Effector memory CD8-positive, alpha-beta T cell (primary cell): ENCODE results near the gene HESX1.

ENCODE experiments used
- ATAC-seq: fragments of 150-1000 bp; cut with Tn5 transposase; replicated peaks from 2 replicates; pipeline ENCODE4 v1.10.0; 2021; ENCODE audit warnings: mild to moderate bottlenecking, moderate library complexity
- DNase-seq, 3 experiments: peaks; one replicate each; pipeline ENCODE4 v3.0.0; 2021
- H3K27ac Mint-ChIP-seq, 2 donors: one replicate each; pipeline ENCODE4 v1.8.0; 2022; ENCODE audit warnings: mild to moderate bottlenecking in 2 of 2, mixed read lengths in 2 of 2, moderate library complexity in 2 of 2
- H3K27me3 Mint-ChIP-seq, 2 donors: one replicate each; pipeline ENCODE4 v1.8.0; 2022; ENCODE audit warnings: mixed read lengths in 2 of 2
- H3K36me3 Mint-ChIP-seq: one replicate; pipeline ENCODE4 v1.8.0; 2022; ENCODE audit warnings: mild to moderate bottlenecking, moderate library complexity, mixed read lengths; ENCODE audit not compliant: insufficient read depth
- H3K4me1 Mint-ChIP-seq, 2 donors: one replicate each; pipeline ENCODE4 v1.8.0; 2022; ENCODE audit warnings: low read depth in 2 of 2, mixed read lengths in 2 of 2
- H3K4me3 Mint-ChIP-seq, 2 donors: one replicate each; pipeline ENCODE4 v1.8.0; 2022; ENCODE audit warnings: mild to moderate bottlenecking in 2 of 2, mixed read lengths in 2 of 2, moderate library complexity in 2 of 2
- H3K9me3 Mint-ChIP-seq, 2 donors: one replicate each; pipeline ENCODE4 v1.8.0; 2022; ENCODE audit warnings: mixed read lengths in 2 of 2

HESX1 gene

GRCh38 chr3:57192028-57192427 is 7.8 kb downstream of the HESX1 start:
- Mint-ChIP-seq H3K4me1 (peaks cover under 1 to 2% of the 10 kb centered on the region in 2 donors), H3K36me3 (peaks cover 4% of the 10 kb centered on the region), H3K27ac (no peak overlapping the region), H3K9me3 (no peaks in the 10 kb centered on the region), H3K27me3 (peaks cover 36 to 41% of the 10 kb centered on the region in 2 donors), H3K4me3 (no peak overlapping the region)
- DNase-seq (no peak), ATAC-seq (no peak)

- ATAC-seq (no peak), DNase-seq (no peak)
- Mint-ChIP-seq H3K27me3 (peaks cover 31 to 38% of the 10 kb centered on the region in 2 donors), H3K4me3 (no peak overlapping the region), H3K36me3 (no peaks in the 10 kb centered on the region), H3K27ac (no peak overlapping the region), H3K4me1 (no peaks in the 10 kb centered on the region), H3K9me3 (no peaks in the 10 kb centered on the region)
These were observed 15.3 kb downstream of the HESX1 start for GRCh38 chr3:57184526-57184925.

GRCh38 chr3:57179580-57180410 is 20.0 kb downstream of the HESX1 start:
- H3K27me3 Mint-ChIP-seq = peaks cover 34 to 51% of the 10 kb centered on the region in 2 donors
- no peaks in the 10 kb centered on the region for H3K9me3 Mint-ChIP-seq
- no peak overlapping the region for H3K4me3 Mint-ChIP-seq
- H3K36me3 Mint-ChIP-seq = no peaks in the 10 kb centered on the region
- no peak for DNase-seq
- H3K4me1 Mint-ChIP-seq = no peaks in the 10 kb centered on the region
- H3K27ac Mint-ChIP-seq = no peak overlapping the region
- no peak for ATAC-seq

- H3K27ac Mint-ChIP-seq = no peak overlapping the region
- peaks cover 40 to 67% of the 10 kb centered on the region in 2 donors for H3K27me3 Mint-ChIP-seq
- ATAC-seq (no peak), DNase-seq (no peak)
- H3K36me3 Mint-ChIP-seq = no peaks in the 10 kb centered on the region
- no peaks in the 10 kb centered on the region for H3K9me3 Mint-ChIP-seq
- no peaks in the 10 kb centered on the region for H3K4me1 Mint-ChIP-seq
- H3K4me3 Mint-ChIP-seq = no peak overlapping the region
These were observed 23.7 kb downstream of the HESX1 start for GRCh38 chr3:57176045-57176444.

GRCh38 chr3:57173687-57174086 is 26.1 kb downstream of the HESX1 start:
- no peak for ATAC-seq

GRCh38 chr3:57170946-57171345 is 28.8 kb downstream of the HESX1 start:
- Mint-ChIP-seq H3K4me3 (no peak overlapping the region), H3K36me3 (no peaks in the 10 kb centered on the region), H3K27ac (no peak overlapping the region), H3K4me1 (peaks cover 4 to 5% of the 10 kb centered on the region in 2 donors), H3K27me3 (peaks cover 59 to 83% of the 10 kb centered on the region in 2 donors), H3K9me3 (no peaks in the 10 kb centered on the region)
- no peak for DNase-seq
- ATAC-seq = no peak

More at GRCh38 chr3:57173687-57174086, 26.1 kb downstream of the HESX1 start:
- DNase-seq = no peak
- Mint-ChIP-seq H3K36me3 (no peaks in the 10 kb centered on the region), H3K27ac (no peak overlapping the region), H3K4me1 (peaks cover 4 to 5% of the 10 kb centered on the region in 2 donors), H3K27me3 (peaks cover 39 to 78% of the 10 kb centered on the region in 2 donors), H3K9me3 (no peaks in the 10 kb centered on the region), H3K4me3 (no peak overlapping the region)

- Mint-ChIP-seq H3K4me3 (peak overlapping the region; percentile 54 to 67), H3K27me3 (peaks cover 66 to 85% of the 10 kb centered on the region in 2 donors), H3K9me3 (no peaks in the 10 kb centered on the region), H3K27ac (no peak overlapping the region), H3K4me1 (peaks cover 5 to 8% of the 10 kb centered on the region in 2 donors), H3K36me3 (no peaks in the 10 kb centered on the region)
- DNase-seq (peak; percentile 35 to 43 (median 42)), ATAC-seq (peak; percentile 83)
These were observed 29.7 kb downstream of the HESX1 start for GRCh38 chr3:57169872-57170623.

GRCh38 chr3:57169108-57169507 is 30.7 kb downstream of the HESX1 start:
- no peaks in the 10 kb centered on the region for H3K36me3 Mint-ChIP-seq
- H3K27me3 Mint-ChIP-seq = peaks cover 70 to 86% of the 10 kb centered on the region in 2 donors

GRCh38 chr3:57168151-57168550 is 31.6 kb downstream of the HESX1 start:
- Mint-ChIP-seq H3K27me3 (peaks cover 69 to 91% of the 10 kb centered on the region in 2 donors), H3K9me3 (no peaks in the 10 kb centered on the region), H3K27ac (no peak overlapping the region), H3K36me3 (no peaks in the 10 kb centered on the region), H3K4me1 (peaks cover 9 to 13% of the 10 kb centered on the region in 2 donors), H3K4me3 (no peak overlapping the region)
- DNase-seq (no peak), ATAC-seq (no peak)

More at GRCh38 chr3:57169108-57169507, 30.7 kb downstream of the HESX1 start:
- H3K27ac Mint-ChIP-seq = no peak overlapping the region
- no peak for ATAC-seq
- no peaks in the 10 kb centered on the region for H3K9me3 Mint-ChIP-seq
- DNase-seq = no peak
- peak overlapping the region in 1 of 2 donors; percentile 35 for H3K4me3 Mint-ChIP-seq
- peaks cover 9 to 11% of the 10 kb centered on the region in 2 donors for H3K4me1 Mint-ChIP-seq

- no peak for ATAC-seq
- Mint-ChIP-seq H3K4me3 (peak overlapping the region; percentile 3 to 13), H3K27ac (no peak overlapping the region), H3K27me3 (peaks cover 75 to 91% of the 10 kb centered on the region in 2 donors), H3K9me3 (no peaks in the 10 kb centered on the region), H3K4me1 (peaks cover 9 to 15% of the 10 kb centered on the region in 2 donors), H3K36me3 (peaks cover 2% of the 10 kb centered on the region)
- DNase-seq = no peak
These were observed 33.1 kb downstream of the HESX1 start for GRCh38 chr3:57166660-57167059.

GRCh38 chr3:57165641-57166040 is 34.1 kb downstream of the HESX1 start:
- H3K27ac Mint-ChIP-seq = no peak overlapping the region
- peak overlapping the region; percentile 82 to 92 for H3K4me3 Mint-ChIP-seq
- H3K9me3 Mint-ChIP-seq = no peaks in the 10 kb centered on the region
- H3K4me1 Mint-ChIP-seq = peaks cover 9 to 15% of the 10 kb centered on the region in 2 donors
- DNase-seq (no peak), ATAC-seq (no peak)
- H3K36me3 Mint-ChIP-seq = peaks cover 2% of the 10 kb centered on the region
- H3K27me3 Mint-ChIP-seq = peaks cover 69 to 90% of the 10 kb centered on the region in 2 donors

GRCh38 chr3:57164657-57165573 is 34.9 kb downstream of the HESX1 start, which contains the start of gene IL17RD:
IL17RD (minus strand) TSS chr3:57165353; CDS start chr3:57165286, 67 bp downstream.
- Mint-ChIP-seq H3K36me3 (peaks cover 2% of the 10 kb centered on the region), H3K4me3 (peak within 1 kb of the TSS; percentile 82 to 92), H3K27me3 (peaks cover 62 to 87% of the 10 kb centered on the region in 2 donors), H3K27ac (peak within 1 kb of the TSS in 1 of 2 donors; percentile 59), H3K4me1 (peaks cover 5 to 10% of the 10 kb centered on the region in 2 donors), H3K9me3 (no peaks in the 10 kb centered on the region)
- DNase-seq (peak in 1 of 3 experiments; percentile 20), ATAC-seq (peak; percentile 56)
